IMR-90 (cell line): ENCODE measurements around the gene SLC38A5. TPM values are rescaled to one million over a fixed set of nuclear protein-coding genes. Genes with fewer than 3 reads are reported as not detected.
A peak's percentile ranks its signal among the peaks of the same experiment; 100 is the strongest.

ENCODE experiments used
- ATAC-seq: fragments of 200-7000 bp; cut with Tn5 transposase; 2 replicates; pipeline ENCODE4 v1.9.1; 2020; ENCODE audit warnings: low read depth, mild to moderate bottlenecking, moderate library complexity
- BruUV-seq: library from RNA; stranded (reverse); fragments of 400-500 nt; replicated peaks from 2 replicates; lab custom pipeline; 2021; lab: Mats Ljungman, UMichigan
- CTCF ChIA-PET: fragments of 300-600 bp; formaldehyde crosslinking; extraction: SDS; loops from one replicate; lab custom pipeline; 2021; ENCODE audit warnings: antibody characterized with exemption; lab: Yijun Ruan, JAX
- POLR2A ChIA-PET: fragments of 300-600 bp; sonication (Branson Sonifier 250); formaldehyde crosslinking; loops from one replicate; lab custom pipeline; 2022; ENCODE audit warnings: antibody characterized with exemption; ENCODE audit not compliant: unreplicated experiment; lab: Charles Lee
- DNase-seq: peaks from one replicate; pipeline ENCODE4 v3.0.0; 2013
- H2AFZ ChIP-seq: replicated peaks from 2 replicates; pipeline ENCODE3; 2013; ENCODE audit warnings: low read length, mild to moderate bottlenecking; ENCODE audit not compliant: poor library complexity
- H2AK5ac ChIP-seq: 2 replicates; pipeline ENCODE4 v1.6.1; 2013; ENCODE audit warnings: low read depth, low read length, inconsistent platforms
- H2AK9ac ChIP-seq: replicated peaks from 2 replicates; pipeline ENCODE3; 2013; ENCODE audit warnings: mild to moderate bottlenecking, low read depth, low read length, moderate library complexity; ENCODE audit not compliant: poor library complexity
- H2BK120ac ChIP-seq: 2 replicates; pipeline ENCODE4 v1.6.1; 2013; ENCODE audit warnings: low read depth, low read length, inconsistent platforms
- H2BK15ac ChIP-seq: 3 replicates; pipeline ENCODE4 v1.6.1; 2013; ENCODE audit warnings: low read depth, low read length, inconsistent platforms
- H2BK20ac ChIP-seq: 2 replicates; pipeline ENCODE4 v1.6.1; 2013; ENCODE audit warnings: low read depth, mild to moderate bottlenecking, inconsistent platforms, low read length, moderate library complexity
- H2BK5ac ChIP-seq: 2 replicates; pipeline ENCODE4 v1.6.1; 2013; ENCODE audit warnings: mild to moderate bottlenecking, low read depth, low read length, inconsistent platforms; ENCODE audit not compliant: poor library complexity, severe bottlenecking
- H3K14ac ChIP-seq: replicated peaks from 2 replicates; pipeline ENCODE4 v1.6.1; 2013; ENCODE audit warnings: low read depth, low read length, inconsistent platforms
- H3K18ac ChIP-seq: 2 replicates; pipeline ENCODE4 v1.6.1; 2013; ENCODE audit warnings: low read depth, low read length, control low read depth
- H3K23ac ChIP-seq: 2 replicates; pipeline ENCODE4 v1.6.1; 2013; ENCODE audit warnings: low read depth, low read length, inconsistent platforms
- H3K27ac ChIP-seq: 2 replicates; pipeline ENCODE4 v1.5.1; 2013; ENCODE audit warnings: mild to moderate bottlenecking, control low read depth, low read length; ENCODE audit not compliant: insufficient read depth
- H3K27me3 ChIP-seq: 2 replicates; pipeline ENCODE4 v1.6.1; 2013; ENCODE audit warnings: low read length; ENCODE audit not compliant: control insufficient read depth, insufficient read depth
- H3K36me3 ChIP-seq: 2 replicates; pipeline ENCODE4 v1.6.1; 2013; ENCODE audit warnings: low read length, mixed read lengths; ENCODE audit not compliant: control insufficient read depth, insufficient read depth
- H3K4ac ChIP-seq: 2 replicates; pipeline ENCODE4 v1.6.1; 2013; ENCODE audit warnings: low read depth, low read length, inconsistent platforms
- H3K4me1 ChIP-seq: 2 replicates; pipeline ENCODE4 v1.6.1; 2013; ENCODE audit warnings: low read length, mixed read lengths; ENCODE audit not compliant: control insufficient read depth, insufficient read depth
- H3K4me2 ChIP-seq: 2 replicates; pipeline ENCODE4 v1.6.1; 2013; ENCODE audit warnings: low read depth, mild to moderate bottlenecking, control low read depth, low read length, moderate library complexity
- H3K4me3 ChIP-seq: 2 replicates; pipeline ENCODE4 v1.5.1; 2013; ENCODE audit warnings: low read depth, mild to moderate bottlenecking, control low read depth, low read length, moderate library complexity; ENCODE audit not compliant: insufficient read depth
- H3K56ac ChIP-seq: 2 replicates; pipeline ENCODE4 v1.6.1; 2013; ENCODE audit warnings: low read length, inconsistent platforms; ENCODE audit not compliant: insufficient read depth; ENCODE audit errors: extremely low read depth
- H3K79me1 ChIP-seq, 2 experiments: 2 replicates each; pipeline ENCODE4 v1.6.1; 2013; ENCODE audit warnings: low read length in 2 of 2, inconsistent platforms in 1 of 2, low read depth in 1 of 2
- H3K9ac ChIP-seq: 2 replicates; pipeline ENCODE4 v1.6.1; 2013; ENCODE audit warnings: low read depth, low read length, control low read depth
- H3K9me1 ChIP-seq: 2 replicates; pipeline ENCODE4 v1.6.1; 2013; ENCODE audit warnings: low read length, inconsistent platforms; ENCODE audit not compliant: insufficient read depth
- H3K9me3 ChIP-seq: 2 replicates; pipeline ENCODE4 v1.6.1; 2013; ENCODE audit warnings: low read length; ENCODE audit not compliant: control insufficient read depth, insufficient read depth
- H4K20me1 ChIP-seq: 2 replicates; pipeline ENCODE4 v1.6.1; 2013; ENCODE audit warnings: low read length, inconsistent platforms; ENCODE audit not compliant: insufficient read depth
- H4K5ac ChIP-seq: 2 replicates; pipeline ENCODE4 v1.6.1; 2013; ENCODE audit warnings: mild to moderate bottlenecking, low read depth, low read length, control low read depth
- H4K8ac ChIP-seq, 2 experiments: 2 replicates each; pipeline ENCODE4 v1.6.1; 2013; ENCODE audit warnings: low read depth in 2 of 2, low read length in 2 of 2, control low read depth in 1 of 2, inconsistent platforms in 1 of 2
- H4K91ac ChIP-seq: 2 replicates; pipeline ENCODE4 v1.6.1; 2013; ENCODE audit warnings: low read depth, low read length, inconsistent platforms; ENCODE audit not compliant: insufficient read depth
- BHLHE40 ChIP-seq: fragments of 150-350 bp; IDR thresholded peaks from 2 replicates; pipeline ENCODE4 v1.6.1; 2016; ENCODE audit warnings: mild to moderate bottlenecking, low read depth, low read length
- CEBPB ChIP-seq: IDR thresholded peaks from 2 replicates; pipeline ENCODE4 v1.6.1; 2012; ENCODE audit warnings: low read depth, low read length, improper control_type of control experiment
- CHD1 ChIP-seq: IDR thresholded peaks from 2 replicates; pipeline ENCODE4 v1.6.1; 2012; ENCODE audit warnings: low read depth, low read length, improper control_type of control experiment
- CTCF ChIP-seq: conservative IDR thresholded peaks from 2 replicates; pipeline ENCODE4 v1.5.1; 2012; ENCODE audit warnings: mild to moderate bottlenecking, low read depth, low read length, improper control_type of control experiment
- ELK1 ChIP-seq: fragments of 150-350 bp; IDR thresholded peaks from 2 replicates; pipeline ENCODE4 v1.6.1; 2016; ENCODE audit warnings: low read depth, mild to moderate bottlenecking, low read length, moderate library complexity, borderline replicate concordance
- FOS ChIP-seq: fragments of 150-350 bp; IDR thresholded peaks from 2 replicates; pipeline ENCODE4 v1.6.1; 2016; ENCODE audit warnings: low read depth, low read length
- MAFK ChIP-seq: IDR thresholded peaks from 2 replicates; pipeline ENCODE4 v1.6.1; 2012; ENCODE audit warnings: low read depth, low read length, improper control_type of control experiment
- MAZ ChIP-seq: IDR thresholded peaks from 2 replicates; pipeline ENCODE4 v1.6.1; 2012; ENCODE audit warnings: low read depth, mild to moderate bottlenecking, low read length, improper control_type of control experiment, moderate library complexity, borderline replicate concordance
- MXI1 ChIP-seq: IDR thresholded peaks from 2 replicates; pipeline ENCODE4 v1.6.1; 2012; ENCODE audit warnings: low read depth, mild to moderate bottlenecking, low read length, moderate library complexity, borderline replicate concordance
- NFE2L2 ChIP-seq: fragments of 150-350 bp; IDR thresholded peaks from 2 replicates; pipeline ENCODE4 v1.6.1; 2016; ENCODE audit warnings: low read depth, mild to moderate bottlenecking, low read length
- POLR2A ChIP-seq: IDR thresholded peaks from 2 replicates; pipeline ENCODE4 v1.6.1; 2012; ENCODE audit warnings: mild to moderate bottlenecking, low read depth, low read length
- RAD21 ChIP-seq: IDR thresholded peaks from 2 replicates; pipeline ENCODE4 v1.6.1; 2012; ENCODE audit warnings: low read length, improper control_type of control experiment
- RCOR1 ChIP-seq: IDR thresholded peaks from 2 replicates; pipeline ENCODE4 v1.6.1; 2012; ENCODE audit warnings: mild to moderate bottlenecking, low read length, improper control_type of control experiment; ENCODE audit not compliant: insufficient replicate concordance
- RFX5 ChIP-seq: IDR thresholded peaks from 2 replicates; pipeline ENCODE4 v1.8.0; 2012; ENCODE audit warnings: low read depth, mild to moderate bottlenecking, low read length, moderate library complexity
- SMC3 ChIP-seq: fragments of 150-350 bp; IDR thresholded peaks from 2 replicates; pipeline ENCODE4 v1.6.1; 2016; ENCODE audit warnings: low read depth, mild to moderate bottlenecking, antibody characterized with exemption, low read length, moderate library complexity
- USF2 ChIP-seq: fragments of 150-350 bp; IDR thresholded peaks from 2 replicates; pipeline ENCODE4 v1.6.1; 2017; ENCODE audit warnings: mild to moderate bottlenecking, antibody characterized with exemption, low read length, low read depth
- WGBS, 2 experiments: methylation state at CpG; one replicate each; pipeline versions ENCODE4 v1.1.5 to v1.1.7; 2013; ENCODE audit warnings: missing lambda C conversion rate in 2 of 2; ENCODE audit not compliant: insufficient read length in 1 of 2; ENCODE audit errors: extremely low coverage in 2 of 2; 5-methylcytosine and 5-hydroxymethylcytosine counted together
- dilution Hi-C: fragments of 300-500 bp; cut with HindIII; formaldehyde crosslinking; loops from one replicate; pipeline ENCODE4 v1.14.3; 2018; ENCODE audit warnings: low sequenced_read_pairs; ENCODE audit not compliant: unreplicated experiment
- in situ Hi-C: fragments of 300-500 bp; cut with MboI; formaldehyde crosslinking; loops from 3 replicates; pipeline ENCODE4 v1.14.3; 2019; ENCODE audit warnings: low sequenced_read_pairs, inconsistent platforms, mixed read lengths
- intact Hi-C: fragments of 100-400 bp; cut with micrococcal nuclease; formaldehyde crosslinking; loops from 2 replicates; pipeline ENCODE4 v1.10.0; 2022
- polyA plus RNA-seq, 3 experiments: library from polyadenylated mRNA; depleted of rRNA; stranded (reverse); fragments of >200 nt; gene quantifications; 2 replicates each; pipeline ENCODE4 v1.2.3, GENCODE V29; 2012; ENCODE audit warnings: low replicate concordance in 1 of 3
- total RNA-seq: library from RNA; depleted of rRNA; stranded (reverse); fragments of >200 nt; gene quantifications from 2 replicates; pipeline ENCODE4 v1.2.3, GENCODE V29; 2012

Gene SLC38A5
- total and polyA plus RNA-seq, 2 of the 4 experiments (the other 2 are of a cell fraction): 12.2 to 20.4 TPM

GRCh38 chrX:48458711-48459110, 11.3 kb downstream of the SLC38A5 start:
- BruUV-seq: no TSS peak
- H3K4me2 ChIP-seq: no peak overlapping the region
- H3K9me1 ChIP-seq: no peaks in the 10 kb centered on the region
- no peak overlapping the region for H2AK5ac ChIP-seq
- H3K56ac ChIP-seq: no peak overlapping the region
- no peak overlapping the region for H2BK20ac ChIP-seq
- no peak for TF ChIP-seq NFE2L2
- no peak for TF ChIP-seq RFX5
- TF ChIP-seq FOS: no peak
- no peak for TF ChIP-seq RCOR1
- TF ChIP-seq CEBPB: no peak
- no peak for TF ChIP-seq MAZ
- no peak for TF ChIP-seq CTCF
- no peak for TF ChIP-seq MXI1
- TF ChIP-seq POLR2A: no peak
- TF ChIP-seq SMC3: no peak
- no peak for TF ChIP-seq RAD21
- no peak for TF ChIP-seq BHLHE40
- TF ChIP-seq USF2: no peak
- no peak for TF ChIP-seq ELK1
- no peak for TF ChIP-seq CHD1
- TF ChIP-seq MAFK: no peak
- dilution Hi-C loops (no loop called here), intact Hi-C loops (no loop called here), in situ Hi-C loops (no loop called here)
- CTCF ChIA-PET: no interaction called here
- DNase-seq (no peak), ATAC-seq (no peak)
- H4K5ac ChIP-seq: no peak overlapping the region
- H3K9ac ChIP-seq: no peak overlapping the region
- no peak overlapping the region for H3K4me3 ChIP-seq
- H3K36me3 ChIP-seq: no peaks in the 10 kb centered on the region
- H3K4me1 ChIP-seq: no peaks in the 10 kb centered on the region
- H3K14ac ChIP-seq: no peak overlapping the region
- H2BK15ac ChIP-seq: no peak overlapping the region
- no peaks in the 10 kb centered on the region for H4K20me1 ChIP-seq
- H4K8ac ChIP-seq: no peak overlapping the region
- H3K79me1 ChIP-seq: no peaks in the 10 kb centered on the region
- peaks cover 2% of the 10 kb centered on the region; the same call in 1 of the 2 replicates for H3K9me3 ChIP-seq
- H2BK5ac ChIP-seq: no peak overlapping the region
- H2BK120ac ChIP-seq: no peak overlapping the region
- no peak overlapping the region for H3K4ac ChIP-seq
- no peaks in the 10 kb centered on the region for H3K27me3 ChIP-seq
- H2AK9ac ChIP-seq: no peak overlapping the region
- POLR2A ChIA-PET: no interaction called here
- no peak overlapping the region for H4K91ac ChIP-seq
- peak overlapping the region; percentile 11 for H2AFZ ChIP-seq
- no peak overlapping the region for H3K23ac ChIP-seq
- no peak overlapping the region for H3K27ac ChIP-seq
- no peak overlapping the region for H3K18ac ChIP-seq
- WGBS, 2 experiments: no CpG with 5 or more reads among the region's 6 CpGs
